ENCODE measurements around the gene CIDEB.

DNA sequence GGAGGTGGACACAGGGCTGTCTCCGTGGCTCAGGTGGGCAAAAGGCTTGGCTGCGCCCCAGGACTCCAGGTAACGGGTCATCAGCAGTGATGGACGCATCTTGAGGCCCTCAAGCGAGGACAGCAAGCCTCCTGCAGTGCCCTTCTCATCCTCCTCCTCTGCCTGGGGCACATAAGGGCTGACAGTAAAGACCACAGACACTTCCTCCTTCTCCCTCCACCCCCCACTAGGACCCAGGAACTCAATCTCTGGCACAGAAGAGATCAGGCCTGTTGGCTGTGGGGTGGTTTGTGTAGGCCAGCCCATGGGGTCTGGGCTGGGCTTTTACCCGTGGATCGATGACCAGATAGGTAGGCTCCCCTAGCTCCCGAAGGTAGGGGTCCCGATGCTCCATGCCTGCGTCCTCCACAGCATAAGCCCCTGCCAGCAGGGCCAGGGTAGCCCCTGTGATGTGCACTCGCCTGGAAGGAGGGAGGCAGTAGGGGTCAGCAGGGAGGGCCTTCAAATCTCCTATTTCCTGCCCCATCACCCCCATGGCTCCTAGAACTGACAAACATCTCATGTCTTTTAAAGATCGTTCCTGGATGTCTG lies 21.4 kb upstream of the CIDEB start:
- TF ChIP-seq, protein P1, sequence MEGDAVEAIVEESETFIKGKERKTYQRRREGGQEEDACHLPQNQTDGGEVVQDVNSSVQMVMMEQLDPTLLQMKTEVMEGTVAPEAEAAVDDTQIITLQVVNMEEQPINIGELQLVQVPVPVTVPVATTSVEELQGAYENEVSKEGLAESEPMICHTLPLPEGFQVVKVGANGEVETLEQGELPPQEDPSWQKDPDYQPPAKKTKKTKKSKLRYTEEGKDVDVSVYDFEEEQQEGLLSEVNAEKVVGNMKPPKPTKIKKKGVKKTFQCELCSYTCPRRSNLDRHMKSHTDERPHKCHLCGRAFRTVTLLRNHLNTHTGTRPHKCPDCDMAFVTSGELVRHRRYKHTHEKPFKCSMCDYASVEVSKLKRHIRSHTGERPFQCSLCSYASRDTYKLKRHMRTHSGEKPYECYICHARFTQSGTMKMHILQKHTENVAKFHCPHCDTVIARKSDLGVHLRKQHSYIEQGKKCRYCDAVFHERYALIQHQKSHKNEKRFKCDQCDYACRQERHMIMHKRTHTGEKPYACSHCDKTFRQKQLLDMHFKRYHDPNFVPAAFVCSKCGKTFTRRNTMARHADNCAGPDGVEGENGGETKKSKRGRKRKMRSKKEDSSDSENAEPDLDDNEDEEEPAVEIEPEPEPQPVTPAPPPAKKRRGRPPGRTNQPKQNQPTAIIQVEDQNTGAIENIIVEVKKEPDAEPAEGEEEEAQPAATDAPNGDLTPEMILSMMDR (IDR thresholded peaks at IDR 0.05), result no peak
- no peak for TF ChIP-seq POLR2AphosphoS5 (IDR thresholded peaks at IDR 0.05; ENCODE audit: low read depth, low read length)
- TF ChIP-seq, protein P2, sequence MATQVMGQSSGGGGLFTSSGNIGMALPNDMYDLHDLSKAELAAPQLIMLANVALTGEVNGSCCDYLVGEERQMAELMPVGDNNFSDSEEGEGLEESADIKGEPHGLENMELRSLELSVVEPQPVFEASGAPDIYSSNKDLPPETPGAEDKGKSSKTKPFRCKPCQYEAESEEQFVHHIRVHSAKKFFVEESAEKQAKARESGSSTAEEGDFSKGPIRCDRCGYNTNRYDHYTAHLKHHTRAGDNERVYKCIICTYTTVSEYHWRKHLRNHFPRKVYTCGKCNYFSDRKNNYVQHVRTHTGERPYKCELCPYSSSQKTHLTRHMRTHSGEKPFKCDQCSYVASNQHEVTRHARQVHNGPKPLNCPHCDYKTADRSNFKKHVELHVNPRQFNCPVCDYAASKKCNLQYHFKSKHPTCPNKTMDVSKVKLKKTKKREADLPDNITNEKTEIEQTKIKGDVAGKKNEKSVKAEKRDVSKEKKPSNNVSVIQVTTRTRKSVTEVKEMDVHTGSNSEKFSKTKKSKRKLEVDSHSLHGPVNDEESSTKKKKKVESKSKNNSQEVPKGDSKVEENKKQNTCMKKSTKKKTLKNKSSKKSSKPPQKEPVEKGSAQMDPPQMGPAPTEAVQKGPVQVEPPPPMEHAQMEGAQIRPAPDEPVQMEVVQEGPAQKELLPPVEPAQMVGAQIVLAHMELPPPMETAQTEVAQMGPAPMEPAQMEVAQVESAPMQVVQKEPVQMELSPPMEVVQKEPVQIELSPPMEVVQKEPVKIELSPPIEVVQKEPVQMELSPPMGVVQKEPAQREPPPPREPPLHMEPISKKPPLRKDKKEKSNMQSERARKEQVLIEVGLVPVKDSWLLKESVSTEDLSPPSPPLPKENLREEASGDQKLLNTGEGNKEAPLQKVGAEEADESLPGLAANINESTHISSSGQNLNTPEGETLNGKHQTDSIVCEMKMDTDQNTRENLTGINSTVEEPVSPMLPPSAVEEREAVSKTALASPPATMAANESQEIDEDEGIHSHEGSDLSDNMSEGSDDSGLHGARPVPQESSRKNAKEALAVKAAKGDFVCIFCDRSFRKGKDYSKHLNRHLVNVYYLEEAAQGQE (IDR thresholded peaks at IDR 0.05; ENCODE audit: insufficient read depth in 1 of 2, low read depth in 2 of 2, low read length in 1 of 2), result no peak
- TF ChIP-seq SIN3A (IDR thresholded peaks at IDR 0.05; ENCODE audit: borderline replicate concordance, insufficient read depth, low read depth, low read length), result no peak
